ENCODE data around the gene CPLX1.
"Not testable (repeated sequence)": the region's sequence is repeated elsewhere in the genome, so short reads cannot be mapped to it uniquely, and the experiment has no call there.

CPLX1 gene

GRCh38 chr4:774419-775092, 51.4 kb downstream of the CPLX1 start:
- not testable (repeated sequence) for DNase-seq

- DNase-seq: no peak
Measured at GRCh38 chr4:773214-773613, 52.7 kb downstream of the CPLX1 start.

GRCh38 chr4:772776-773175, 53.2 kb downstream of the CPLX1 start:
- no peak for DNase-seq

GRCh38 chr4:772118-772517, 53.8 kb downstream of the CPLX1 start:
- no peak for DNase-seq

GRCh38 chr4:771464-771863, 54.5 kb downstream of the CPLX1 start:
- no peak for DNase-seq

- no peak for DNase-seq
Measured at GRCh38 chr4:770022-770421, 55.9 kb downstream of the CPLX1 start.

- DNase-seq: no peak
Measured at GRCh38 chr4:769511-769910, 56.4 kb downstream of the CPLX1 start.

- no peak for DNase-seq
Measured at GRCh38 chr4:768995-769394, 56.9 kb downstream of the CPLX1 start.

- no peak for DNase-seq
Measured at GRCh38 chr4:768076-768475, 57.9 kb downstream of the CPLX1 start.

GRCh38 chr4:766559-767283, 59.2 kb downstream of the CPLX1 start:
- no peak for DNase-seq

- DNase-seq: no peak
Measured at GRCh38 chr4:766152-766515, 59.8 kb downstream of the CPLX1 start.

GRCh38 chr4:764405-765169, 61.3 kb downstream of the CPLX1 start:
- DNase-seq: no peak

GRCh38 chr4:763922-764321, 62.0 kb downstream of the CPLX1 start:
- no peak for DNase-seq

GRCh38 chr4:763191-763810, 62.6 kb downstream of the CPLX1 start:
- DNase-seq: no peak

- no peak for DNase-seq
Measured at GRCh38 chr4:762211-763190, 63.4 kb downstream of the CPLX1 start.

- DNase-seq: no peak
Measured at GRCh38 chr4:761739-762138, 64.2 kb downstream of the CPLX1 start.

GRCh38 chr4:761086-761485, 64.8 kb downstream of the CPLX1 start:
- no peak for DNase-seq

- DNase-seq: no peak
Measured at GRCh38 chr4:760616-761015, 65.3 kb downstream of the CPLX1 start.

- DNase-seq: not testable (repeated sequence)
Measured at GRCh38 chr4:759810-760209, 66.1 kb downstream of the CPLX1 start.

GRCh38 chr4:757111-757510, 68.8 kb downstream of the CPLX1 start:
- DNase-seq: no peak

GRCh38 chr4:754221-755120, 71.5 kb downstream of the CPLX1 start:
- DNase-seq: no peak

Data from NCI-H187 (cell line).